Activated CD4-positive, alpha-beta T cell treated with anti-CD3 and anti-CD28 coated beads for 36 hours (primary cell): ENCODE measurements around the gene IFITM2. TPM values are rescaled to one million over a fixed set of nuclear protein-coding genes. Genes with fewer than 3 reads are reported as not detected.
"Not testable (repeated sequence)": the region's sequence is repeated elsewhere in the genome, so short reads cannot be mapped to it uniquely, and the experiment has no call there.

Experiments
- ATAC-seq: fragments of 200-7000 bp; cut with Tn5 transposase; one replicate; pipeline ENCODE4 v1.10.0; 2021; ENCODE audit warnings: mild to moderate bottlenecking, moderate library complexity
- CTCF ChIA-PET: fragments of 350-600 bp; sonication (Branson Sonifier 250); formaldehyde crosslinking; loops from one replicate; lab custom pipeline; 2021; ENCODE audit warnings: antibody characterized with exemption; lab: Charles Lee
- POLR2A ChIA-PET: fragments of 350-600 bp; sonication (Branson Sonifier 250); formaldehyde crosslinking; loops from one replicate; lab custom pipeline; 2021; ENCODE audit warnings: antibody characterized with exemption, inconsistent platforms; lab: Charles Lee
- DNase-seq: peaks from one replicate; pipeline ENCODE4 v3.0.0-alpha.2; 2020
- H3K27ac Mint-ChIP-seq: one replicate; pipeline ENCODE4 v1.8.0; 2021; ENCODE audit warnings: mixed read lengths
- H3K27me3 Mint-ChIP-seq: one replicate; pipeline ENCODE4 v1.8.0; 2021; ENCODE audit warnings: mixed read lengths
- H3K36me3 Mint-ChIP-seq: one replicate; pipeline ENCODE4 v1.8.0; 2021; ENCODE audit warnings: low read depth, mixed read lengths
- H3K4me1 Mint-ChIP-seq: one replicate; pipeline ENCODE4 v1.8.0; 2021; ENCODE audit warnings: mixed read lengths
- H3K4me3 Mint-ChIP-seq: one replicate; pipeline ENCODE4 v1.8.0; 2021; ENCODE audit warnings: mild to moderate bottlenecking, moderate library complexity, mixed read lengths
- H3K9me3 Mint-ChIP-seq: one replicate; pipeline ENCODE4 v1.8.0; 2021; ENCODE audit warnings: low read depth, mixed read lengths
- intact Hi-C, 2 experiments: fragments of 100-400 bp; cut with DNase I in 1 of 2; cut with micrococcal nuclease in 1 of 2; formaldehyde crosslinking; loops; one replicate each; pipeline versions ENCODE4 v1.14.2 to v1.15.1; 2022 to 2024; cut with DNase I, micrococcal nuclease
- total RNA-seq, 2 experiments: library from RNA; stranded (reverse); gene quantifications; one replicate each; pipeline ENCODE4 v1.2.3, GENCODE V29; 2021

Gene IFITM2
- total RNA-seq, result 100 to 1,000 TPM; 451 to 474 TPM

GRCh38 chr11:307766-308708 is at the start of gene IFITM2:
Gene IFITM2 (plus strand): TSS chr11:307816. CDS start chr11:308193, 377 bp downstream.
- not testable (repeated sequence) for H3K9me3 Mint-ChIP-seq, H3K27me3 Mint-ChIP-seq
- ChIA-PET POLR2A (interaction anchor here (0.9 kb wide), 1 partner anchor 10 kb away, joined by 3 read pairs; no protein-coding TSS in a partner anchor), CTCF (interaction anchor here (0.7 to 4.2 kb wide), 4 partner anchors 8 to 47 kb away, joined by 4 to 42 read pairs (median 9); no protein-coding TSS in a partner anchor)
- ATAC-seq, result peak; percentile 40
- Mint-ChIP-seq H3K4me3 (peak within 1 kb of the TSS; percentile 94), H3K4me1 (peaks cover 27% of the 10 kb centered on the region), H3K27ac (peak within 1 kb of the TSS; percentile 98), H3K36me3 (peaks cover 19% of the 10 kb centered on the region)
- intact Hi-C loops, result loop anchor here (1.0 to 5.0 kb wide), 3 partner anchors 51 to 139 kb away; no protein-coding TSS in a partner anchor
- peak; percentile 75 for DNase-seq

GRCh38 chr11:259413-259812 is 48.2 kb upstream of the IFITM2 start:
- Mint-ChIP-seq H3K4me1 (no peaks in the 10 kb centered on the region), H3K36me3 (no peaks in the 10 kb centered on the region), H3K27ac (no peak overlapping the region), H3K9me3 (no peaks in the 10 kb centered on the region), H3K27me3 (no peaks in the 10 kb centered on the region), H3K4me3 (no peak overlapping the region)
- ATAC-seq (no peak), DNase-seq (no peak)
- ChIA-PET CTCF (interaction anchor here (0.7 to 3.8 kb wide), 3 partner anchors 9 to 44 kb away, joined by 3 to 30 read pairs (median 4); no protein-coding TSS in a partner anchor), POLR2A (no interaction called here)
- intact Hi-C loops, result no loop called here

GRCh38 chr11:261624-262023 is 46.0 kb upstream of the IFITM2 start:
- Mint-ChIP-seq H3K4me1 (peaks cover 6% of the 10 kb centered on the region), H3K36me3 (no peaks in the 10 kb centered on the region), H3K4me3 (no peak overlapping the region), H3K27me3 (no peaks in the 10 kb centered on the region), H3K27ac (no peak overlapping the region), H3K9me3 (no peaks in the 10 kb centered on the region)
- POLR2A ChIA-PET, result interaction anchor here (0.9 kb wide), 1 partner anchor 81 kb away, joined by 3 read pairs; no protein-coding TSS in a partner anchor
- CTCF ChIA-PET, result interaction anchor here (0.6 to 3.8 kb wide), 6 partner anchors 11 to 55 kb away, joined by 3 to 30 read pairs (median 3); no protein-coding TSS in a partner anchor
- DNase-seq (no peak), ATAC-seq (no peak)
- intact Hi-C loops, result no loop called here

- DNase-seq, result no peak
- Mint-ChIP-seq H3K9me3 (no peaks in the 10 kb centered on the region), H3K4me1 (peaks cover 43% of the 10 kb centered on the region), H3K4me3 (peak overlapping the region; percentile 46), H3K27me3 (no peaks in the 10 kb centered on the region), H3K27ac (peak overlapping the region; percentile 72), H3K36me3 (no peaks in the 10 kb centered on the region)
- ChIA-PET POLR2A (interaction anchor here (0.7 to 1.1 kb wide), 4 partner anchors 14 to 252 kb away, joined by 3 to 5 read pairs (median 3); no protein-coding TSS in a partner anchor), CTCF (interaction anchor here (0.6 to 3.2 kb wide), 9 partner anchors 9 to 141 kb away, joined by 3 to 35 read pairs (median 5); partner anchors contain the start of gene IFITM2)
- intact Hi-C loops, result loop anchor here (2.0 to 5.0 kb wide), 2 partner anchors 16 to 310 kb away; partner anchors contain the start of gene PHRF1 (in 1 of the 2)
- ATAC-seq, result peak; percentile 45
These were observed 40.8 kb upstream of the IFITM2 start for GRCh38 chr11:266676-267439.

- Mint-ChIP-seq H3K9me3 (no peaks in the 10 kb centered on the region), H3K27ac (peak overlapping the region; percentile 99), H3K36me3 (no peaks in the 10 kb centered on the region), H3K27me3 (no peaks in the 10 kb centered on the region), H3K4me3 (peak overlapping the region; percentile 79), H3K4me1 (peaks cover 43% of the 10 kb centered on the region)
- POLR2A ChIA-PET, result interaction anchor here (1.1 kb wide), 1 partner anchor 30 kb away, joined by 3 read pairs; no protein-coding TSS in a partner anchor
- intact Hi-C loops, result loop anchor here (2.0 to 5.0 kb wide), 2 partner anchors 17 to 310 kb away; partner anchors contain the start of gene PHRF1 (in 1 of the 2)
- peak; percentile 37 for ATAC-seq
- DNase-seq, result peak; percentile 82
- CTCF ChIA-PET, result interaction anchor here (1.3 to 3.2 kb wide), 5 partner anchors 9 to 130 kb away, joined by 4 to 35 read pairs (median 6); no protein-coding TSS in a partner anchor
These were observed 40.1 kb upstream of the IFITM2 start for GRCh38 chr11:267491-267994.

GRCh38 chr11:268716-269145 is 38.9 kb upstream of the IFITM2 start:
- intact Hi-C loops, result loop anchor here (1.0 to 5.0 kb wide), 13 partner anchors 12 to 529 kb away; partner anchors contain the start of genes PHRF1 (in 1 of the 2), PSMD13 (in 1 of the 2) and SIRT3 (in 1 of the 2)
- Mint-ChIP-seq H3K4me3 (peak overlapping the region; percentile 79), H3K27ac (peak overlapping the region; percentile 99), H3K4me1 (peaks cover 43% of the 10 kb centered on the region)
- H3K27me3 Mint-ChIP-seq, H3K36me3 Mint-ChIP-seq, H3K9me3 Mint-ChIP-seq, POLR2A ChIA-PET: not testable (repeated sequence)
- CTCF ChIA-PET, result interaction anchor here (0.6 to 2.2 kb wide), 2 partner anchors 16 to 31 kb away, joined by 3 to 6 read pairs; no protein-coding TSS in a partner anchor
- DNase-seq (peak; percentile 71), ATAC-seq (peak; percentile 20)

- Mint-ChIP-seq H3K9me3 (no peaks in the 10 kb centered on the region), H3K27ac (peak overlapping the region; percentile 99), H3K4me1 (peaks cover 43% of the 10 kb centered on the region), H3K4me3 (peak overlapping the region; percentile 79), H3K36me3 (no peaks in the 10 kb centered on the region), H3K27me3 (no peaks in the 10 kb centered on the region)
- CTCF ChIA-PET, result interaction anchor here (0.6 kb wide), 1 partner anchor 47 kb away, joined by 3 read pairs; no protein-coding TSS in a partner anchor
- intact Hi-C loops, result loop anchor here (1.0 to 5.0 kb wide), 13 partner anchors 11 to 528 kb away; partner anchors contain the start of genes PHRF1 (in 1 of the 2), PSMD13 (in 1 of the 2) and SIRT3 (in 1 of the 2)
- POLR2A ChIA-PET, result no interaction called here
- ATAC-seq (peak; percentile 71), DNase-seq (peak; percentile 72)
These were observed 38.3 kb upstream of the IFITM2 start for GRCh38 chr11:269146-269890.

- CTCF ChIA-PET, result interaction anchor here (2.2 kb wide), 1 partner anchor 20 kb away, joined by 7 read pairs; no protein-coding TSS in a partner anchor
- POLR2A ChIA-PET, result no interaction called here
- intact Hi-C loops, result no loop called here
- DNase-seq, result no peak
- H3K4me3 Mint-ChIP-seq, result no peak overlapping the region
- no peaks in the 10 kb centered on the region for H3K27me3 Mint-ChIP-seq
- peak overlapping the region; percentile 51 for H3K27ac Mint-ChIP-seq
- no peak for ATAC-seq
- H3K9me3 Mint-ChIP-seq, result no peaks in the 10 kb centered on the region
- H3K4me1 Mint-ChIP-seq, result peaks cover 39% of the 10 kb centered on the region
- no peaks in the 10 kb centered on the region for H3K36me3 Mint-ChIP-seq
These were observed 36.9 kb upstream of the IFITM2 start for GRCh38 chr11:270451-271318.

GRCh38 chr11:271319-271715 is 36.3 kb upstream of the IFITM2 start:
- H3K27me3 Mint-ChIP-seq, result no peaks in the 10 kb centered on the region
- intact Hi-C loops, result no loop called here
- H3K4me3 Mint-ChIP-seq, result no peak overlapping the region
- POLR2A ChIA-PET, result no interaction called here
- H3K9me3 Mint-ChIP-seq, result peaks cover 4% of the 10 kb centered on the region
- peaks cover 39% of the 10 kb centered on the region for H3K4me1 Mint-ChIP-seq
- ATAC-seq (no peak), DNase-seq (no peak)
- H3K36me3 Mint-ChIP-seq, result peaks cover under 1% of the 10 kb centered on the region
- CTCF ChIA-PET, result interaction anchor here (0.7 to 2.2 kb wide), 2 partner anchors 15 to 21 kb away, joined by 3 to 7 read pairs; no protein-coding TSS in a partner anchor
- no peak overlapping the region for H3K27ac Mint-ChIP-seq
